Measurements from ENCODE around the gene PROCR. TPM values are rescaled to one million over a fixed set of nuclear protein-coding genes. Genes with fewer than 3 reads are reported as not detected.

Gene PROCR
- total RNA-seq, 1 experiment from 2014 or later = 52.0 TPM

- Histone ChIP-seq H3K9me2 (ENCODE audit: insufficient read depth) (no peaks in the 10 kb centered on the region), H3K4me1 (ENCODE audit: control insufficient read depth in 1 of 2, insufficient read depth in 2 of 2, low read length in 2 of 2) (peaks cover 0 to 6% of the 10 kb centered on the region in 2 experiments; a peak in 2 of 4 replicates), H3K4me2 (ENCODE audit: low read length) (peak overlapping the region; percentile 29; the same call in 1 of the 2 replicates), H2AFZ (ENCODE audit: low read depth, low read length, poor library complexity, severe bottlenecking) (no peak overlapping the region), H3K79me2 (ENCODE audit: insufficient read depth, low read length) (no peaks in the 10 kb centered on the region), H3K9ac (ENCODE audit: low read length) (no peak overlapping the region), H3K36me3 (ENCODE audit: control insufficient read depth in 1 of 2, insufficient read depth in 2 of 2, low read length in 2 of 2) (no peaks in the 10 kb centered on the region), H3K9me3 (ENCODE audit: control insufficient read depth in 1 of 2, insufficient read depth in 1 of 2, low read depth in 1 of 2, low read length in 2 of 2) (no peaks in the 10 kb centered on the region), H3K27ac (ENCODE audit: low read depth, low read length) (no peak overlapping the region), H4K20me1 (ENCODE audit: insufficient read depth) (no peaks in the 10 kb centered on the region), H3K4me3 (replicated peaks in 1 of 2; ENCODE audit: low read depth in 1 of 2, low read length in 2 of 2) (no peak overlapping the region), H3K27me3 (ENCODE audit: insufficient read depth, low read length) (no peaks in the 10 kb centered on the region)
- ChIA-PET POLR2A (no interaction called here), RAD21 (ENCODE audit: low non-redundant PET in 1 of 2, low total read pairs in 2 of 2, uncharacterized antibody in 2 of 2, unreplicated experiment in 2 of 2) (interaction anchor here in 1 of 2 experiments (0.6 kb wide), 1 partner anchor 70 kb away, joined by 3 read pairs; no protein-coding TSS in a partner anchor), CTCF (no interaction called here)
- ATAC-seq (peak; percentile 55; the same call in 1 of the 2 replicates), DNase-seq (ENCODE audit: low read depth, low spot score) (no peak)
- intact Hi-C loops (cut with micrococcal nuclease) = no loop called here
- TF ChIP-seq SRF (IDR thresholded peaks at IDR 0.05; ENCODE audit: low read depth) = no peak
- no peak for TF ChIP-seq ZFX (IDR thresholded peaks at IDR 0.05)
- TF ChIP-seq JUND (IDR thresholded peaks at IDR 0.05) = no peak
- TF ChIP-seq YY1 (IDR thresholded peaks at IDR 0.05; ENCODE audit: extremely low read depth, insufficient replicate concordance, low read depth, low read length) = no peak
- TF ChIP-seq EGR1 (IDR thresholded peaks at IDR 0.05; ENCODE audit: low read depth) = no peak
- TF ChIP-seq, protein P1, sequence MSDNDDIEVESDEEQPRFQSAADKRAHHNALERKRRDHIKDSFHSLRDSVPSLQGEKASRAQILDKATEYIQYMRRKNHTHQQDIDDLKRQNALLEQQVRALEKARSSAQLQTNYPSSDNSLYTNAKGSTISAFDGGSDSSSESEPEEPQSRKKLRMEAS (IDR thresholded peaks at IDR 0.05) = no peak
- TF ChIP-seq CEBPB (IDR thresholded peaks at IDR 0.05; ENCODE audit: low read depth) = no peak
- TF ChIP-seq REST (IDR thresholded peaks at IDR 0.05; ENCODE audit: low read depth) = no peak
- TF ChIP-seq POLR2A (IDR thresholded peaks at IDR 0.05; ENCODE audit: borderline replicate concordance, extremely low read depth, insufficient read depth, insufficient read length) = no peak
- BruUV-seq (replicated peaks) = no TSS peak
These were observed 43.4 kb downstream of the PROCR start for GRCh38 chr20:35215066-35215956.
